Measurements from ENCODE around the gene NPHS1.

DNA sequence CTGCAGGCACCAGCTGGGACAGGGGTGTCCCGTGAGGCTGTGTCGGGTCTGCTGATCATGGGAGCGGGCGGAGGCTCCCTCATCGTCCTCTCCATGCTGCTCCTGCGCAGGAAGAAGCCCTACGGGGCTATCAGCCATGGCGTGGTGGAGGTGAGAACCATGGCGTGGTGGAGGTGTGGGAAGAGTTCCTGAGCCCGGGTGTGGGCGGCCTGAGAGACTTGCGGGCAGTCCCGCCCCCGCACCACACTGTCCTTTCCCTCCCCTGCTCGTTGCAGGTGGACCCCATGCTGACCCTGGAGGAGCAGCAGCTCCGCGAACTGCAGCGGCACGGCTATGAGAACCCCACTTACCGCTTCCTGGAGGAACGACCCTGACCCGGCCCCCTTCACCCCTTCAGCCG, 26.8 kb upstream of the NPHS1 start:
- TF ChIP-seq, protein P1, sequence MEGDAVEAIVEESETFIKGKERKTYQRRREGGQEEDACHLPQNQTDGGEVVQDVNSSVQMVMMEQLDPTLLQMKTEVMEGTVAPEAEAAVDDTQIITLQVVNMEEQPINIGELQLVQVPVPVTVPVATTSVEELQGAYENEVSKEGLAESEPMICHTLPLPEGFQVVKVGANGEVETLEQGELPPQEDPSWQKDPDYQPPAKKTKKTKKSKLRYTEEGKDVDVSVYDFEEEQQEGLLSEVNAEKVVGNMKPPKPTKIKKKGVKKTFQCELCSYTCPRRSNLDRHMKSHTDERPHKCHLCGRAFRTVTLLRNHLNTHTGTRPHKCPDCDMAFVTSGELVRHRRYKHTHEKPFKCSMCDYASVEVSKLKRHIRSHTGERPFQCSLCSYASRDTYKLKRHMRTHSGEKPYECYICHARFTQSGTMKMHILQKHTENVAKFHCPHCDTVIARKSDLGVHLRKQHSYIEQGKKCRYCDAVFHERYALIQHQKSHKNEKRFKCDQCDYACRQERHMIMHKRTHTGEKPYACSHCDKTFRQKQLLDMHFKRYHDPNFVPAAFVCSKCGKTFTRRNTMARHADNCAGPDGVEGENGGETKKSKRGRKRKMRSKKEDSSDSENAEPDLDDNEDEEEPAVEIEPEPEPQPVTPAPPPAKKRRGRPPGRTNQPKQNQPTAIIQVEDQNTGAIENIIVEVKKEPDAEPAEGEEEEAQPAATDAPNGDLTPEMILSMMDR (conservative IDR thresholded peaks at IDR 0.05 in 1 of 2, IDR thresholded peaks at IDR 0.05 in 1 of 2; ENCODE audit: extremely low read depth in 1 of 2, insufficient read depth in 1 of 2, low read depth in 1 of 2, low read length in 2 of 2): no peak
- no peak for TF ChIP-seq EZH2 (IDR thresholded peaks at IDR 0.05; ENCODE audit: borderline replicate concordance, low read length)
